Stimulated activated CD4-positive, alpha-beta T cell treated with anti-CD3 and anti-CD28 coated beads, Interleukin-4, amount 100 ng/mL, for 24 hours (primary cell): Measurements from ENCODE around the gene HAS3.
"Not testable (repeated sequence)": the region's sequence is repeated elsewhere in the genome, so short reads cannot be mapped to it uniquely, and the experiment has no call there.

Experiments
- DNase-seq: peaks from one replicate; pipeline ENCODE4 v3.0.0-alpha.2; 2020

The HAS3 gene

DNA sequence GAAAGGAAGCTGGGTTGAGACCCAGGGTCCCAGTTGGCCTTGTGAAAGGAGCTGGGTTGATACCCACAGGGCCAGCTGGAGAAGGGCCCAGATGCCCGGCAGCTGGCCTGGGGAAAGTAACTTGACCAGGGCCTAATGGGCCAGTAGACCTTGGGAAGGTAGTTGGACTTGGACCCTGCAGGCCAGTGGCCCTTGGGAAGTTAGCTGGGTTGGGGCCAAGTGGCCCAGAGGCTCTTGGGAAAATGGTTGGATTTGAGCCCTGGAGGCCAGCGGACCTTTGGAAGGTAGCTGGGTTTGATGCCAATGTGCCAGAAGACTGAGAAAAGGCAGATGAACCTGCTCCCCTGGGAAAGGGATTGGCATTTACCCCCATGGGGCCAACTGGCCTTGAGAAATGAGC is 13.5 kb downstream of the HAS3 start:
- no peak for DNase-seq

DNA sequence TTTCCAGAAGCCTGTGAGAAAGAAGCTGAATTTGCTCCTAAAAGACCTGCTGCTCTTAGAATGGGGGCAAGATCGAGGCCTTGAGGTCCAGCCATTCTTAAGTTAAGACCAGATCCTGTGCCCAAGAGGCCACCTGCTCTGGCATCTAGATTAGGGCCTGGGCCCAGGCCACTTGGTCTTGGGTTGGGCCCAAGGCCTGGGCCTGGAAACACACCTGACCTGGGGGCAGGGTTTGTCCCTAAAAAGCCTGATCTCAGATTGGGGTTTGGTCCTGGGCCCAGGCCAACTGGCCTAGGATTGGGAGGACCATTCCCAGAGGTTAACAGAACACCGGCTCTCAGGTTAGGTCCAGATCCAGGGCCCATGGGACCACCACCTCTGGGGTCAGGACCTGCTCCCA is 14.1 kb downstream of the HAS3 start:
- no peak for DNase-seq

DNA sequence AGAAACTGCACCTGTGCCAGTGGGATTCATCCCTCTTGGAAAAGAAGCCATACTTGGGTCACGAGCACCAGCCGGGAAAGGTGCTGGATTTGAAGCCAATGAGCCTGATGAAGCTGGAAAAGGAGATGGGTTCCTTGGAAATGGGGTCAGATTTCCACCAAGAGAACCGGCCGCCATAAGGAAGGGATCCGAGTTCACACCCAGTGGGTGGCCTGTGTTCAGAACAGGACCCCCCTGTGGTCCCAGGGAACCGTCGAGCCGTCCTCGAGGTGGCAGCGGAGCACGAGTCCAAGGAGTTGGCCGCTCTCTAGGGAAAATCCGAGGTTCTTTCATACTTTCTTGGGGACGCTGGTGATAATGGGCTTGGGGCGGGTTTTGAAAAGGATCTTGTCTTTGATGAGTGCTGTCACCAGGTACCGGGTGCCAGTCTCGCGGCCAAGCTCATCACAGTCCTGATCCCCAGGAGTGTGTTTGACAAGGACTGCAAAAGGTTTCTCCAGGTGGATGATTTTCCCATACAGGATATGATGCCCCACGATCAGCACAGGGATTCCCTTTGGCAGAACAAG is 14.7 kb downstream of the HAS3 start:
- no peak for DNase-seq

DNA sequence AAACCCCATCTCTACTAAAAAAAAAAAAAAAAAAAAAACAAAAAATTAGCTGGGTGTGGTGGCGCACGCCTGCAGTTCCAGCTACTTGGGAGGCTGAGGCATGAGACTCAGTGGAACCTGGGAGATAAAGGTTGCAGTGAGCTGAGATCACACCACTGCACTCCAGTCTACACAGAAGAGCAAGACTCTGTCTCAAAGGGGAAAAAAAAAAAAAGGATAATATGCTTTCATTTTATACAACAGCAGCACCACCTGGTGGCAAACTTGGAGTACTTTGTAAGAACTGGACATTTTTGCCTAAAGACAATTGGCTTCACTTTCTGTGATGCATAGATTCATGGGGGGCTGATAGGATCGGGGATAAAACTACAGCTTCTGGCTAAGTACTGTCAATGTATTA is 18.5 kb downstream of the HAS3 start:
- DNase-seq, result peak; percentile 75

DNA sequence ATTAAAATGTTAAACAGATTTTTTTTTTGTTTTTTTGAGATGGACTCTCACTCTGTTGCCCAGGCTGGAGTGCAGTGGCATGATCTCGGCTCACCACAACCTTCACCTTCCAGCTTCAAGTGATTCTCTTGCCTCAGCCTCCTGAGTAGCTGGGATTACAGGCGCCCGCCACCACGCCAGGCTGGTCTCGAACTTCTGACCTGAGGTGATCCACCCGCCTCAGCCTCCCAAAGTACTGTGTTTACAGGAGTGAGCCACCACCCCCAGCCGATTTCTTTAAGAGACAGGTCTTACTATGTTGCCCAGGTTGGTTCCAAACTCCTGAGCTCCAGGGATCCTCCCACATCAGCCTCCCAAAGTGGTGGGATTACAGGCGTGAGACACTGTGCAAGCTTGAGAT is 19.0 kb downstream of the HAS3 start:
- not testable (repeated sequence) for DNase-seq

DNA sequence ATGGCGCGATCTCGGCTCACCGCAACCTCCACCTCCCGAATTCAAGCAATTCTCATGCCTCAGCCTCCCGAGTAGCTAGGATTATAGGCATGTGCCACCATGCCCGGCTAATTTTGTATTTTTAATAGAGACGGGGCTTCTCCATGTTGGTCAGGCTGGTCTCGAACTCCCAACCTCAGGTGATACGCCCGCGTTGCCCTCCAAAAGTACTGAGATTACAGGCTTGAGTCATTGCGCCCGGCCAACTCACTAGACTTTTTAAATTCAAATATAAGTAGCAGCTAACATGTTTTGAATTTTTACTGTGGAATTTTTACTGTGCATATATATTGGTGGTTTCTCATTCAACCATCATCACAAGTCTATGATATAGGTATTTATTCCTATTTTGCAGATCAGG is 19.5 kb downstream of the HAS3 start:
- not testable (repeated sequence) for DNase-seq

DNA sequence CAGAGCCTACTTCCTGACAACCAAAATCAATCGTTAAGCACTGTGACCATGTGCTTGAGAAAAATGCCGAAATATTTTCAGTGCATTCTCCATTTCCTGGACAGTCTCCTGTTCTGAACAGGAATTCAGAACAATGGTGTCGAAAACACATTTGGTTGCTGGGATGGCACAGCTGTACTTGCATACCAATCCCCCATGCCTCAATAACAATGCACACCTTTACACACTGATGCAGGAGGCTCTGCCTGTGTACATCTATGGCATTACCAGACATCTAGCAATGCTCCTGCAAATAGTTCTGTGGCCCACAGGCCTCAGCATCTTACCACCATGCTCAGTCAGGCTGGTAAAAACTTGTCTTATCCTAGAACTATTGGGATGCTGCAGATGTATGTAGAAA is 20.8 kb downstream of the HAS3 start:
- no peak for DNase-seq

DNA sequence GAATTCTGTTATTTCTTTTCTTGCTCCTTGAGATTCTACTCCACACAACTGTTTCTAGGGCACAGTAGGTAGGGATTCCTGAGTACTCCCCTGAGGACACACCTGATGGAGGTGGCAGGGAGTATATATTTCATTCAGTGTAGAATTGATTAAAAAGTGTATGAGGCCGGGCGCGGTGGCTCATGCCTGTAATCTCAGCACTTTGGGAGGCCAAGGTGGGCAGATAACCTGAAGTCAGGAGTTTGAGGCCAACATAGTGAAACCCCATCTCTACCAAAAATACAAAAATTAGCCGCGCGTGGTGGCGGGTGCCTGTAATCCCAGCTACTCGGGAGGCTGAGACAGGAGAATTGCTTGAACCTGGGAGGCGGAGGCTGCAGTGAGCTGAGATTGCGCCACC is 21.3 kb downstream of the HAS3 start:
- DNase-seq, result not testable (repeated sequence)

DNA sequence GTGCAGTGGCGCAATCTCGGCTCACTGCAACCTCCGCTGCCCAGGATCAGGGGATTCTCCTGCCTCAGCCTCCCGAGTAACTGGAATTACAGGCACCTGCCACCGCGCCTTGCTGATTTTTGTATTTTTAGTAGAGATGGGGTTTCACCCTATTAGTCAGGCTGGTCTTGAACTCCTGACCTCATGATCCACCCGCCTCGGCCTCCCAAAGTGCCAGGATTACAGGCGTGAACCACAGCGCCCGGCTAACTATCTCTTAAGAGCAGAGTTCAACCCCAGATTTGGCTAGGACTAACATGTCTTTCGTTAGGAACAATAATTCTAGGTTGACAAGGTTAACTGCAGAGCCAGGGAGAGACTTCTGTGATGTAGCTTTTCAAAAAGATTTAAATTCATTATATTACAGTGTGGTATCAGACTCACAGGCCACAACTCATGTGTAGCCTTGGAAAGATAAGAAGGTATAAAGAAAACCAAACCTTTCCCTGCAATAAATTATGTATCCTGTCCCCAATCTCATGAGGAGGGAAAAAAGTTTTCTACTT is 22.6 kb downstream of the HAS3 start:
- no peak for DNase-seq

DNA sequence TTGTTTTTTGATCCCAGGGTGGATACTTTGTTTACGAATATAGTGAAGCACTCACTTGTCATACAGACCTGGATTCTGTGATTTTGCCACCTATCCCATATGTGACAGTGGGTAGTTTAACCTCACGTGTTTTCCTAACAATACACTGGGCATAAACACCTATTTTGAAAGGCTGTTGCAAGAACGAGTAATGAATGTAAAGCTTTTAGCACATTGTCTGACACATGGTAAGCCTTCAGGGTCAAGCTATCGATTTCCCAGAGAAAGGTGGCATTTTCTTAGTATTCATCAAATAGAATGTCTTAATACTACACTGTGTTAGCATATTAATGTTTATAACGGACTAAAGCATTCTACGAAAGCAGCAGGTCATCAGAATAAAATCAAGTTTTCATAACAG is 25.0 kb downstream of the HAS3 start:
- no peak for DNase-seq

DNA sequence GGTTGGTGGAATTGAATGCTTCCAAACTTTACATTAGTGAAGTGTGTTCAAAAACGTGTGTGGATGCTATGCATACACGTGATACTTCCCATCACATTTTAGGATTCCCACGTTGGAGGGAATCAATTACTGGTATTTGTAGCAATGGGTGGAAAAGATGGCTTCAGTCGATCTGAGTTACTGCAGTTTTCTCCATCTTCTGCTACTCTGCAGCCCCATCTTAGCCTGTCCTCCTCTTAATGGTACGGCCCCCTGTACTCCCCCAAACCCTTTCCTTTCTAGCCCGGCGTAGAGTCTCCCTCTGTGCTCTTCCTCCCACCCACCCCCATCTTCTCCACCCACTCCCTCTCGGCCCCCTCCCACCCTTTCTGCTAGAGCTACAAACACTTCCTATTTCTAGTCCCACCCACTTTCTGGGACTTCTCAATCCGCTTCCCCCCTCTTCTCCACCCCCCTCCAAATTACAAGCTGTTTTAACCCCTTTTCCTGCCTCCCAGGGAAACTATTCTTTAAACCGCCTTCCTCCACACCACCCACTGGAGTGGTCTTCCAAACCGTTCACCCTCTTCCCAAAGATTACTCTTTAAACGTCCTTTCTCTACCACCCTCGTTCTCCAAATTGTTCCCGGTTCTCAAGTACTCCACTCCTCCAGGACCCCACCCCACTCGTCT is 25.9 kb downstream of the HAS3 start:
- DNase-seq, result no peak

DNA sequence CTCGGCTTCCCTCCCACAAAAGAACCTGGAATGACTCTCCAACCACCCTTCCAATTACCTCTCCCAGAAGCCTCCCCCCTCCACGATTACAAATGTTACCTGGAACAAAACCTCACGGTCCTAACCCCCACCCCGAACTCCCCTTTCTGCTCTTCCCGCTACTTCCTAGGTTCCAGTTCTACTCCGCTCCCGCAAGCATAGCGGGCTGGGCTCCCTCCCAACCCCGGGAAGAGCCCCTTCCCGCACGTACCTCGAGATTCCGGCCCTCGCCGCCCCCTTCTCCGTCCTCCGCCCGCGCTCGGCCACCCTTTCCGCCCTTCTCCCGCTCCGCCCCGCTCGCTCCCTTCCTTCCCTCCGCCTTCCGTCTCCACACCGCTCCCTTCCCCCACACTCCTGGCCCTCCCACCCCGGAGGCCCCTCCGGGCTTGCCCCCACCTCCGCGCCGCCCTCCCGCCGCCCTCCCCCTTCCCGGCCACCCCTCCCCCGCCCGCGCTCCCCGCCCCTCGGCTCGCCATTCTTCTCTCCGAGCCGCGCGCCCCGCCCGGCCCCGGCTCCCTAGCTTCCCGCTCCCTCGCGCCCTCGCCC is 26.5 kb downstream of the HAS3 start:
- DNase-seq, result peak; percentile 75

DNA sequence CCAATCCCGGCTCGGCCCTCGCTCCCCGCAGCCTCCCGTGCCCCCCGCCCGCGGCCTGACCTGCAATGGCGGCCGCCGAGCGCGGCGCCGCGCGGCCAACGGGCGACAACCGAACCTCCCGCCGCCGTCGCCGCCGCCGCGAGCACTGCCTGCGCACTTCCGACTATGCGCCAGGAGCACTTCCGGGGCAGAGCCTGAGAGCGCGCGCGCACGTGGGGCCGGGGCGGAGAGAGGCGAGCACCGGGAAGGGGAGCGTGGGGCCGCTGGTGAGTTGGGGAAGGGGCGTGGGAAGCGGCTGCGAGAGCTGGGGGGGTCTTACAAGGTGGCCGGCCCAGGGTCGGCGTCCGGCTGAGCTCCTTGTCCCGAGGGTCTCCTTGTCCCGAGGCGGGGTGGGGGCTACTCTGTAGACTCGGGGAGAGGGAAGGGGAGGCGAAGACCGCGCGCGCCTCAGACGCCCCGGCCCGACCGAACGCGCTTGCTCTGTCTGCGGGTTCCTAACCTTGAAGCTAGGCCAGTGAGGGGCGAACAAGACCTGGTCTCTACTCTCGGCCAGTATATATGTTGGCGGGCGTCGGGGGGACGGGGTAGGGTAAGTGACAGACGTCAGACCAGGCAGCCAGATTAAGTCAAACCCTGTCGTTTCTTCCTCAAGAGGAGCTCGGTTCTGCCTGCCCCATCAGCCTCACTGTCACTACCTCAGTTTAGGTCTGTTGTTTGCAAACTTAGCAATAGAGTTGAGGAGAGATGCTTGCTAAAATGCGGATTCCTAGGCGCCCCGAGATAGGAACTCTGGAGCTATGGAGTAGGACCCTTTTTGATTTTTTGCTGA is 27.2 kb downstream of the HAS3 start, which contains the start of the genes CHTF8 and UTP4:
Gene CHTF8, minus strand, starts transcription at position 165 of the 829 bp plus-strand sequence. CDS start 11,130 bp downstream, outside the sequence.
Gene UTP4, plus strand, starts transcription at position 226 of the 829 bp plus-strand sequence. CDS start 811 bp downstream, outside the sequence.
- DNase-seq, result peak; percentile 88

DNA sequence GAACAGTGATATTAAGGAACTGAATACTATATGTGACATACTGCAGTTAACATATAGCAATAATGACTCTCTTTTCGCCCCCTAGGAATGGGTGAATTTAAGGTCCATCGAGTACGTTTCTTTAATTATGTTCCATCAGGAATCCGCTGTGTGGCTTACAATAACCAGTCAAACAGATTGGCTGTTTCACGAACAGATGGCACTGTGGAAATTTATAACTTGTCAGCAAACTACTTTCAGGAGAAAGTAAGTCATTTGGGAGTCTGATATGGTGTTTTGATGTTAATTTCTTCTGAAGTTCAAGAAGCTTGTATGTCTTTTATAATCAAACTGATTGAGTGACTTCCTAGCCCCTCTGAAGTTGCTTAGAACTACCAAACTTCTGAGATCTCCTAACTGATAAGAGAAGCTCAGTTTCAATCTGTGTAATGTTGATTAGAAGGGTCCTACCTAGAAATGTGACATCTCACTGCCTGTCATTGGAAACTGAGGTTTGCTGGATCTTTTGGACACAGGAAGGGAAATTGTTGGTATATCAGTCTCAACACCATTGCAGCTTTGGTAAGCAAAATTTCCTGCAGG is 28.0 kb downstream of the HAS3 start:
- DNase-seq, result no peak

DNA sequence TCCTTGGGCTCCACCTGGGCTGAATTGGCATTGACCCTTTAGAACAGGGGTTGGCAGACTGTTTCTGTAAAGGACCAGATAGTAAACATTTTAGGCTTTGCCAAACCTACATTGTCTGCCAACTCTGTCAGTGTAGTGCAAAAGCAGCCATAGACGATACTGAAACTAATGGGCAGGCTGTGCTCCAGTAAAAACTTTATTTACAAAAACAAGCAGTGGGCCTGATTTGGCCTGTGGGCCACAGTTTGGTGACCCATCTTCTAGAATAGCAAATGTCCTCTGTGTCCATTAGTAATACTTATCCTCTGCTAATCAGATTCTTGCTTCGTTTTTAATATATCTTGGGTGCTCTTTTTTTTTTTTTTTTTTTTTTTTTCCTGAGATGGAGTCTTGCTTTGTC is 33.2 kb downstream of the HAS3 start:
- no peak for DNase-seq

DNA sequence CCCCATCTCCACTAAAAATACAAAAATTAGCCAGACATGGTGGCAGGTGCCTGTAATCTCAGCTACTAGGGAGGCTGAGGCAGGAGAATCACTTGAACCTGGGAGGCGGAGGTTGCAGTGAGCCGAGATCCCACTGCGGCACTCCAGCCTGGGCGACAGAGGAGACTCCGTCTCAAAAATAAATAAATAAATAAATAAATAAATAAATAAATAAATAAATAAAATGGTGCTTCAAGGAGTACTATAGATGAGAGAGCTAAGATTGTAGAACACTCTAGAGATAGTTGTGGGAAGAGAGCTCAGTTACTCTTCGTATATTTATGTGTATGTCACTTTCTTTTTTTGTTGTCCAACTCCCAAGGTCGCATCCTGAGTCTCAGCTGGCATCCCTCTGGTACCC is 34.0 kb downstream of the HAS3 start:
- not testable (repeated sequence) for DNase-seq

DNA sequence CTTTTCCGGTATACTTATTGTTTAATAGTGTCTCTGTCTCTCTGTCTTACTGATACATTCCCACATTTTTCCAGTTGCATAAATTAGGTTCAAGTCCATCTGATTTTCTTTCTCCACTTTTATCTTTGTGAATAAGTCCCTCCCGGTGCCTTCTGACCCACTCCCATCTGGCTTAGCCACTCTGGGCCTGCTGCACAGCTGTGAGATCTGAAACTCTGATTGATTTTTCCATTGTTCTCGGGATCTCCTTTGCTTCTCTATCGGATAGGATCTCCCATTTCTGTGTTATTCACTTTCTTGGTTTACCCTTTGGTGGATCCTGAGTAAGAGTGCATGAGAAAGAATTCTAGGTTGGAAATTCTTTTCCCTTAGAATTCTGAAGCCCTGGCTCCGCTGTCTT is 35.6 kb downstream of the HAS3 start:
- no peak for DNase-seq

DNA sequence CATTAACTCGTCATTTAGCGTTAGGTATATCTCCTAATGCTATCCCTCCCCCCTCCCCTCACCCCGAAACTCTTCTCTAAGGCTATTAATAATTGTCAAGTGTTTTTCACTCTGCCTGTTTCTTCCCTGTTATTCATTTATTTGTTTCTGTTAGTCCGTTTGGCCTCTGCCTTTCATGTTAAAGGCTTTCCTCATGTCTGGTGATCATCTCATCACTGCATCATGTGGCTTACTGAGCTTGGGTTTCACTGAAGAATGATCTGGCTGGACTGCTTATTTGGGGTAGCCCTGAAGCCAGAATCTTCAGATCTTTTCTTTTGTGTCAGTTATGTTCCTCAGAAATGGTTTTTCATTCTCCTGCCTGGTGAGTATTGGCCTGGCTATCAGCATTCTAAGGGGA is 36.5 kb downstream of the HAS3 start:
- DNase-seq, result no peak

DNA sequence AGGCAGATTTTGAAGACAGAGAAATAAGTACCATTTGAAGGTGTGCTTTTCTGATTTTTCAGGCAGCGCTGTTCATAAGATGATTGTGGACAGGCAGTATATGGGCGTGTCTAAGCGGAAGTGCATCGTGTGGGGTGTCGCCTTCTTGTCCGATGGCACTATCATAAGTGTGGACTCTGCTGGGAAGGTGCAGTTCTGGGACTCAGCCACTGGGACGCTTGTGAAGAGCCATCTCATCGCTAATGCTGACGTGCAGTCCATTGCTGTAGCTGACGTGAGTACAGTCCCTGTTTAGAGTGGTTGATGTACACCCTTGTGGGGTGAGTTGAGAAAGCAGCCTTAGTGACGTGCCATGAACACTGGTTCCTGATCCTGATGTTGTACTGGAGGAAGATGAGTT is 37.7 kb downstream of the HAS3 start:
- DNase-seq, result no peak

DNA sequence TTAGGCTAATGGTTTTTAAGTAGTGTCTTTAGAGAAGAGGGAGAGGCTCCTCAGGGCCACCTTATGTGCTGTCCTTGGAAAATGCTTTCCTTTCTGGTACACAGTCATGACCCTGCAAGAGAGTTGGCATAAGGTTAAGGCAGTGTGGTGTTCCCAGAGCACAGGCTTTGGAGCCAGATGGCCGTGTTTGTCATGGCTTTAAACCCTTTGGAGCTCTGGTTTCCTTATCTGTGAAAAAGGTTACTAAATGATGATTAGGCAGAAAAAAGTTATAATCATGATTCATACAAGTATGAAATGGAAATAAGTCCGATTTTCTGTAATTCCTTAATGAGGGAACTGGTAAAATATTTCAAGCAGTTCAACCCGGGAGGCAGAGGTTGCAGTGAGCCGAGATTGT is 40.2 kb downstream of the HAS3 start:
- DNase-seq, result no peak

DNA sequence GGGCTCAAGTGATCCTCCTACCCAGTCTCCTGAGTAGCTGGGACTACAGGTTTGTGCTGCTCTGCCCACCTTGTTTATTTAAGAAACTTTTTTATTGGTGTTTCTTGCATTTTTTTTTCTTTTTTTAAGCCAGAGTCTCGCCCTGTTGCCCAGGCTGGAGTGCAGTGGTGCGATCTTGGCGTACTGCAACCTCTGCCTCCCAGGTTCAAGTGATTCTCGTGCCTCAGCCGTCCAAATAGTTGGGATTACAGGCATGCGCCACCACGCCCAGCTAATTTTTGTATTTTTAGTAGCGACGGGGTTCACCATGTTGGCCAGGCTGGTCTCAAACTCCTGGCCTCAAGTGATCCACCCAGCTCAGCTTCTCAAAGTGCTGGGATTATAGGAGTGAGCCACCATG is 44.2 kb downstream of the HAS3 start:
- DNase-seq, result not testable (repeated sequence)

DNA sequence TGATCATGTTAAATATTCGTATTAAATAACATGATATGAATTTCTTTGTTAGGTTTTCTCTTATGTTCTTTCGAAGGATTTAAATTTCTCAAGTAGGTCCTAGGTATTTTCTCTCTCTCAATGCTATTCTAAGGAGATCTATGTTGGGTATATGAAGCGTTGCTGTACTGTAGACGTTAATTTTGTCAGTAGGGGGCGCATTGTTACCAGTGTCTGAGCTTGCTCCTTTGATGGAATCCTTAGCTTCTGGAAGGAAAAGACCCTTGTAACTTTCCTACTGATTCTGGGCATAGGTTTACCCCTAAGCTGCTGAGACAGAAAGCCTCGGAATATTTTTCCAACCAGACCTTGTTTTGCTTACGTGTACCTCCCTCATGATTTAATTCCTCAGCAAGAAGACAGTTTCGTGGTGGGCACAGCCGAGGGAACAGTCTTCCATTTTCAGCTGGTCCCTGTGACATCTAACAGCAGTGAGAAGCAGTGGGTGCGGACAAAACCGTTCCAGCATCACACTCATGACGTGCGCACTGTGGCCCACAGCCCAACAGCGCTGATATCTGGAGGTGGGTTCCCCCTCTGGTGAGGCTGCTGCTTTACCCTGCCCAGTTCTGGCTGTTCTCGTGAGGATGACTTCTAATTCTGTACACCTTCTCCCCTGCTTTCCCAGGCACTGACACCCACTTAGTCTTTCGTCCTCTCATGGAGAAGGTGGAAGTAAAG is 44.9 kb downstream of the HAS3 start:
- DNase-seq, result peak; percentile 64
